Mammary epithelial cell (primary cell): ENCODE results near the gene SEMA6B.

ENCODE experiments used
- CTCF ChIP-seq, 2 donors: IDR thresholded peaks in 1 of 2; conservative IDR thresholded peaks in 1 of 2; 2 replicates each; pipeline ENCODE4 v1.5.1; 2011 to 2012; ENCODE audit warnings: inconsistent platforms in 2 of 2, low read length in 2 of 2, mild to moderate bottlenecking in 2 of 2, control low read depth in 1 of 2, low read depth in 1 of 2; ENCODE audit not compliant: insufficient read depth in 1 of 2; ENCODE audit errors: extremely low read depth in 1 of 2
- EZH2 ChIP-seq: IDR thresholded peaks from 2 replicates; pipeline ENCODE4 v1.6.1; 2012; ENCODE audit warnings: low read length, inconsistent platforms, borderline replicate concordance

- TF ChIP-seq CTCF (conservative IDR thresholded peaks at IDR 0.05 in 1 of 2, IDR thresholded peaks at IDR 0.05 in 1 of 2; ENCODE audit: extremely low read depth in 1 of 2, insufficient read depth in 1 of 2, low read depth in 1 of 2, low read length in 2 of 2) (no peak), EZH2 (no peak)
Measured at GRCh38 chr19:4556597-4557127, 2.8 kb downstream of the SEMA6B start.
